Neutrophil (primary cell): ENCODE measurements around the gene COG7.

Experiments
- H3K27ac ChIP-seq: fragments of 200-600 bp; sonication (generic); 2 replicates; pipeline ENCODE4 v1.5.1; 2016; ENCODE audit warnings: mild to moderate bottlenecking, moderate library complexity
- H3K27me3 ChIP-seq: fragments of 200-600 bp; sonication (generic); 2 replicates; pipeline ENCODE4 v1.6.0; 2016; ENCODE audit warnings: mild to moderate bottlenecking
- H3K36me3 ChIP-seq: fragments of 200-600 bp; sonication (generic); 2 replicates; pipeline ENCODE4 v1.5.1; 2017
- H3K4me1 ChIP-seq, 2 experiments: fragments of 200-600 bp in 1 of 2; sonication (generic) in 1 of 2; 1 replicate in 1 of 2; 2 replicates in 1 of 2; pipeline versions ENCODE4 v1.5.1 to v1.6.1; 2013 to 2016; ENCODE audit warnings: low read depth in 1 of 2, low read length in 1 of 2, mild to moderate bottlenecking in 1 of 2, moderate library complexity in 1 of 2; ENCODE audit not compliant: control insufficient read depth in 1 of 2, insufficient read depth in 1 of 2
- H3K4me3 ChIP-seq, 2 experiments: fragments of 200-600 bp in 1 of 2; sonication (generic) in 1 of 2; 1 replicate in 1 of 2; 2 replicates in 1 of 2; pipeline ENCODE4 v1.5.1; 2013 to 2016; ENCODE audit warnings: low read depth in 1 of 2, low read length in 1 of 2, mild to moderate bottlenecking in 1 of 2, moderate library complexity in 1 of 2
- H3K9me3 ChIP-seq: fragments of 200-600 bp; sonication (generic); 2 replicates; pipeline ENCODE4 v1.5.1; 2016
- TF ChIP-seq, protein P1 (sequence below): fragments of 200-600 bp; sonication (generic); IDR thresholded peaks from 2 replicates; pipeline ENCODE4 v1.5.1; 2016; ENCODE audit warnings: antibody characterized with exemption

Gene COG7

GRCh38 chr16:23408823-23409298, 44.1 kb downstream of the COG7 start:
- Histone ChIP-seq H3K36me3 (peaks cover 79% of the 10 kb centered on the region), H3K4me3 (no peak overlapping the region), H3K27ac (no peak overlapping the region)

GRCh38 chr16:23408242-23408822, 44.7 kb downstream of the COG7 start:
- Histone ChIP-seq H3K27ac (no peak overlapping the region), H3K27me3 (no peaks in the 10 kb centered on the region), H3K4me1 (no peaks in the 10 kb centered on the region), H3K36me3 (peaks cover 79% of the 10 kb centered on the region), H3K9me3 (no peaks in the 10 kb centered on the region), H3K4me3 (no peak overlapping the region)
- TF ChIP-seq, protein P1, sequence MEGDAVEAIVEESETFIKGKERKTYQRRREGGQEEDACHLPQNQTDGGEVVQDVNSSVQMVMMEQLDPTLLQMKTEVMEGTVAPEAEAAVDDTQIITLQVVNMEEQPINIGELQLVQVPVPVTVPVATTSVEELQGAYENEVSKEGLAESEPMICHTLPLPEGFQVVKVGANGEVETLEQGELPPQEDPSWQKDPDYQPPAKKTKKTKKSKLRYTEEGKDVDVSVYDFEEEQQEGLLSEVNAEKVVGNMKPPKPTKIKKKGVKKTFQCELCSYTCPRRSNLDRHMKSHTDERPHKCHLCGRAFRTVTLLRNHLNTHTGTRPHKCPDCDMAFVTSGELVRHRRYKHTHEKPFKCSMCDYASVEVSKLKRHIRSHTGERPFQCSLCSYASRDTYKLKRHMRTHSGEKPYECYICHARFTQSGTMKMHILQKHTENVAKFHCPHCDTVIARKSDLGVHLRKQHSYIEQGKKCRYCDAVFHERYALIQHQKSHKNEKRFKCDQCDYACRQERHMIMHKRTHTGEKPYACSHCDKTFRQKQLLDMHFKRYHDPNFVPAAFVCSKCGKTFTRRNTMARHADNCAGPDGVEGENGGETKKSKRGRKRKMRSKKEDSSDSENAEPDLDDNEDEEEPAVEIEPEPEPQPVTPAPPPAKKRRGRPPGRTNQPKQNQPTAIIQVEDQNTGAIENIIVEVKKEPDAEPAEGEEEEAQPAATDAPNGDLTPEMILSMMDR: no peak

More at GRCh38 chr16:23408823-23409298, 44.1 kb downstream of the COG7 start:
- TF ChIP-seq, protein P1: no peak
- no peaks in the 10 kb centered on the region for H3K9me3 ChIP-seq
- H3K27me3 ChIP-seq: no peaks in the 10 kb centered on the region
- no peaks in the 10 kb centered on the region for H3K4me1 ChIP-seq

- no peaks in the 10 kb centered on the region for H3K27me3 ChIP-seq
- H3K4me3 ChIP-seq: no peak overlapping the region
- H3K9me3 ChIP-seq: no peaks in the 10 kb centered on the region
- H3K36me3 ChIP-seq: peaks cover 79% of the 10 kb centered on the region
- no peak overlapping the region for H3K27ac ChIP-seq
- no peaks in the 10 kb centered on the region for H3K4me1 ChIP-seq
- TF ChIP-seq, protein P1: no peak
Observed at GRCh38 chr16:23407436-23408127, 45.4 kb downstream of the COG7 start.

DNA sequence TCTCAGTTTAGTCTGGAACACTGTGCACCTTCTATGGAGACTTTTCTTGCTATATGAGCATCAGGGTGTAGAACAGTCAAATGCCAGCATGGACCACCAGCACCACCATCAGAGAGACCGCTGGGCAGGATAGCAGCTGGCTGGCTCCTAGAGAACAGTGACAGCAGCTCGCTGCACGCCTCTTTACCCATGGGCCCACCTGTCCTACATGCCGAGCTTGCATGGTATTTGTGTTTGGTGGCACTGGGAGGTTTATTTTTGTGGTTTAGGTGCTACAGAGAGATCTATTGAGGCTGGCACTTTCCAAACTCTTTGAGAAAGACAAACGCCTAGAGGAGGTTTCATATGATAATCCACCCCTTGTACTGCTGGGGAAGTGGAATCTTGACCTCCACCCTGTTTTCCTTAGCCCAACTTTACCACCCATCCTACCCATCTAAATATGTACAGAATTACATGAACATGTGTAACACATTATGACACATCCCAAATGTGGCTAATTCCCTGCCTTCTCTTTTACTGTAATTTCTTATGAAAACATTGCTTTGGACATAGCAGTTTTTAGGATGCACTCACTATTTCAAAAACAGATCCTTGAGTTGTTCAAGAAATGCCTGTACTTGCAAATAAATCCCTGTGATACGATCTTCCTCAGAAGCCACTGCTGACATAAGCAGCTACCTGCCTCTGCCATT, 46.3 kb downstream of the COG7 start:
- no peak overlapping the region for H3K4me3 ChIP-seq
- TF ChIP-seq, protein P1: no peak
- H3K9me3 ChIP-seq: no peaks in the 10 kb centered on the region
- H3K27me3 ChIP-seq: no peaks in the 10 kb centered on the region
- no peak overlapping the region for H3K27ac ChIP-seq
- peaks cover 75% of the 10 kb centered on the region for H3K36me3 ChIP-seq
- H3K4me1 ChIP-seq: no peaks in the 10 kb centered on the region

GRCh38 chr16:23406024-23406423, 47.0 kb downstream of the COG7 start:
- no peak overlapping the region for H3K4me3 ChIP-seq
- peaks cover 74% of the 10 kb centered on the region for H3K36me3 ChIP-seq
- H3K9me3 ChIP-seq: no peaks in the 10 kb centered on the region
- no peaks in the 10 kb centered on the region for H3K27me3 ChIP-seq
- TF ChIP-seq, protein P1: no peak
- no peak overlapping the region for H3K27ac ChIP-seq
- no peaks in the 10 kb centered on the region for H3K4me1 ChIP-seq
